Neutrophil (primary cell): ENCODE measurements around the gene TTC21A.
A peak's percentile ranks its signal among the peaks of the same experiment; 100 is the strongest.

Source experiments
- H3K27ac ChIP-seq: fragments of 200-600 bp; sonication (generic); 2 replicates; pipeline ENCODE4 v1.5.1; 2016; ENCODE audit warnings: mild to moderate bottlenecking, moderate library complexity
- H3K27me3 ChIP-seq: fragments of 200-600 bp; sonication (generic); 2 replicates; pipeline ENCODE4 v1.6.0; 2016; ENCODE audit warnings: mild to moderate bottlenecking
- H3K36me3 ChIP-seq: fragments of 200-600 bp; sonication (generic); 2 replicates; pipeline ENCODE4 v1.5.1; 2017
- H3K4me1 ChIP-seq, 2 experiments: fragments of 200-600 bp in 1 of 2; sonication (generic) in 1 of 2; 1 replicate in 1 of 2; 2 replicates in 1 of 2; pipeline versions ENCODE4 v1.5.1 to v1.6.1; 2013 to 2016; ENCODE audit warnings: low read depth in 1 of 2, low read length in 1 of 2, mild to moderate bottlenecking in 1 of 2, moderate library complexity in 1 of 2; ENCODE audit not compliant: control insufficient read depth in 1 of 2, insufficient read depth in 1 of 2
- H3K4me3 ChIP-seq, 2 experiments: fragments of 200-600 bp in 1 of 2; sonication (generic) in 1 of 2; 1 replicate in 1 of 2; 2 replicates in 1 of 2; pipeline ENCODE4 v1.5.1; 2013 to 2016; ENCODE audit warnings: low read depth in 1 of 2, low read length in 1 of 2, mild to moderate bottlenecking in 1 of 2, moderate library complexity in 1 of 2
- H3K9me3 ChIP-seq: fragments of 200-600 bp; sonication (generic); 2 replicates; pipeline ENCODE4 v1.5.1; 2016
- CTCF ChIP-seq: fragments of 200-600 bp; sonication (generic); IDR thresholded peaks from 2 replicates; pipeline ENCODE4 v1.5.1; 2016; ENCODE audit warnings: antibody characterized with exemption

Gene TTC21A

GRCh38 chr3:39148435-39149058, 41.1 kb downstream of the TTC21A start:
- no peak for TF ChIP-seq CTCF
- peaks cover 39% of the 10 kb centered on the region for H3K36me3 ChIP-seq
- H3K4me3 ChIP-seq = peak overlapping the region; percentile 51 to 58
- H3K9me3 ChIP-seq = peaks cover 2% of the 10 kb centered on the region
- H3K27ac ChIP-seq = peak overlapping the region; percentile 98
- peaks cover 67 to 69% of the 10 kb centered on the region in 2 experiments for H3K4me1 ChIP-seq
- no peaks in the 10 kb centered on the region for H3K27me3 ChIP-seq

GRCh38 chr3:39149059-39149455, 41.6 kb downstream of the TTC21A start:
- Histone ChIP-seq H3K27ac (peak overlapping the region; percentile 98), H3K4me1 (peaks cover 67 to 74% of the 10 kb centered on the region in 2 experiments), H3K4me3 (peak overlapping the region; percentile 51 to 58), H3K9me3 (no peaks in the 10 kb centered on the region), H3K27me3 (no peaks in the 10 kb centered on the region), H3K36me3 (peaks cover 34% of the 10 kb centered on the region)
- no peak for TF ChIP-seq CTCF

DNA sequence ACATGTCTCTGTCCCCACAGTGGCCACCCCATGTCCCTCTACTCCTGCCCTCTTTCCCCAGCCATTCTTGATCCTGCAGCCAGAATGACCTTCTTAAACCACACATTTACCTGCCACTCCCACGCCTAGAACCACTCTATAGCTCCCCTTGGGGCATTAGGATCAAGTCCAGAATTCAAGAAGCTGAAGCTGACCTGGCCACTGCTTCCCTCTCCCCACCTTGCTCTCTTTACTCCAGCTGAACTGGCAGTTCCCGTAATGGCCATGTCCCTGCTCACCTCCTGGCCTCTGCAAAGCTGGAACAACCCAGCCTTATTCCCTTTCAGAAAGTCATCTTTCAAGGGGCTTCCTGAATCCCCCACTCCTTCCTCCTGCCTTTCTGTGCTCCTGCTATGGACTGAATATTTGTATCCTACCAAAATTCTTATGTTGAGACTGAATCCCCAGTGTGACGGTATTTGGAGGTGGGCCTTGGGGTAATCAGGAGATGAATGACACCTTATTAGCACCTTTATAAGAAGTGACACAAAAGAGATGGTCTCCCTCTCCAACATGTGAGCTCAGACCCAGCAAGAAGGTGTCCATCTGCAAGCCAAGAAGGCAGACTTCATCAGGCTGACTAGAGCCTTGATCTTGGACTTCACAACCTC, 42.1 kb downstream of the TTC21A start:
- H3K27ac ChIP-seq = peak overlapping the region; percentile 98
- peaks cover 67 to 76% of the 10 kb centered on the region in 2 experiments for H3K4me1 ChIP-seq
- H3K27me3 ChIP-seq = no peaks in the 10 kb centered on the region
- TF ChIP-seq CTCF = no peak
- H3K36me3 ChIP-seq = peaks cover 28% of the 10 kb centered on the region
- peak overlapping the region in 1 of 2 experiments; percentile 81 for H3K4me3 ChIP-seq
- no peaks in the 10 kb centered on the region for H3K9me3 ChIP-seq

- Histone ChIP-seq H3K4me1 (peaks cover 67 to 76% of the 10 kb centered on the region in 2 experiments), H3K27ac (peak overlapping the region; percentile 98), H3K4me3 (peak overlapping the region; percentile 81 to 89), H3K27me3 (no peaks in the 10 kb centered on the region), H3K36me3 (peaks cover 22% of the 10 kb centered on the region), H3K9me3 (no peaks in the 10 kb centered on the region)
- TF ChIP-seq CTCF = no peak
Observed at GRCh38 chr3:39150148-39150802, 42.8 kb downstream of the TTC21A start.

DNA sequence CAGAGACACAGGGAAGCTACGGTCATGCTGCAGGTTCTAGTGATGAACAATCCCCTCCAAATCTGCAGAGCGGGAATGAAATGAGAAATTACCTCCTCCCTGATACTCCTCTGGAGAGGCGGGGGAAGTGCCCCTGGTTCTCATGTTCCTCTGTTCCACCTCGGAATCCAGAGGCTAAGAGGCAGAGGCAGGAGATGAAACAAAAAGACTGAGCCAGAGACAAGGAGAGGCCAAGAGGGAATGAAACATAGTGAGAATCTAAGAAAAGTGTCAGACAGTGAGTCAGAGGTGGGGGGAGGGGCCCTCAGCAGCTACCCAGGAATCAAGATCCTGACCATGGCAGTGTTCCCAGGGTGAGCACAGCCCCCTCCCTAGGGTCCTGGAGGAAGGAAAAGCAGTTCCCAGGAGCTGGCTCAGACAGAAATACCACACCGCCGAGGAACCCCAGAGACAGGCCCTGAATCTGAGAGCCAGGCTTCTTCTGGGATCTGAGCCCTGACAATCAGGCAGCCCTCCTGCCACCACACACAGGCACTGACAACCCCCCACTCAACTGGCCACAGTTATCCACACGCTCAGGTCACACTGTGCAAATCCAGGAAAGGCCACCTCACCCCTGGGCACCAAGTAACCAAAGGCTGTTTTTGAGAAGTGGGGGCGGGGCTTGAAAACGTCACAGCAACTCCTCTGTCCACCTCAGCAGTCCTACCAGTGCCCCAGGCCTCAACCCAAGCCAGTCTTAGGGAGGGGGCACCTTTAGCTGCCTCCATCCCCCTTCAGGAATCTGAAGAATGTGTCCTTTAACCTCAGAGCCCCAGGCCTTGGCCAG, 43.5 kb downstream of the TTC21A start:
- Histone ChIP-seq H3K9me3 (no peaks in the 10 kb centered on the region), H3K27ac (peak overlapping the region; percentile 98), H3K4me1 (peaks cover 67 to 74% of the 10 kb centered on the region in 2 experiments), H3K27me3 (no peaks in the 10 kb centered on the region), H3K4me3 (peak overlapping the region; percentile 81 to 89), H3K36me3 (peaks cover 14% of the 10 kb centered on the region)
- TF ChIP-seq CTCF = no peak
